Fibroblast of skin of right quadriceps (primary cell): ENCODE results near the gene GAB2.
A peak's percentile ranks its signal among the peaks of the same experiment; 100 is the strongest.

Source experiments
- DNase-seq: peaks from one replicate; pipeline ENCODE4 v3.0.0-alpha.2; 2013

GAB2 gene

GRCh38 chr11:78426845-78427244 is 9.2 kb upstream of the GAB2 start:
- DNase-seq, result no peak

DNA sequence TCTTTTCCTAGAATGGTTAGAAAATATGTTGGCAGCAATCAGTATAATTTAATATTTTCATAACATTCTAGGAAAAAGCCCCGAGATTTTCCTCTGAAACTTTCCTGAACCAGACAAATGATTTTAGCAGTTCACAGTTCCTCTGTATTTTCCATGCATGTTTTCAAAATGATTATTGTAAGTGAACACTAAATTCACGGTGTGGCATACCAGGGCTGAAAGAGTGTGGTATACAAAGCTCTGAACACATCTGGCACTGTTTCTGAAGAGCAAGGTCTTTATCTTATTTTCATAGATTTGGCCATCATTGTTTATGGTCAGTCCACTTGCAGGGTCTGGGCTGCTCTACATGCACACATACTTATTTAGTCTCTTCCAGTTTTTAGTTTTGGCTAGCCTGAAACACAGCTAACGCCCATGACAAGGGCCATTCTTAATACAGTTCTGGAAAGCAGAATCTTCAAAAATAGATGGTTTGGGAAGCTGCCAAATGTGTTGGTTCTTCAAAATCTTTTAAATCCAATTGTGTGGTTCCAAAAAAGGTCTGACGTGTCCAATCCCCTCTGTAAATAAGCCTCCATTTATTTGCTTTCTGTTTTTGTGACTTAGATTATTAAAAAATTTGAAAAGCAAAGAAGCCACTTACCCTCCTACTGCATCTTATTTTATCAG is 7.9 kb upstream of the GAB2 start:
- no peak for DNase-seq

DNA sequence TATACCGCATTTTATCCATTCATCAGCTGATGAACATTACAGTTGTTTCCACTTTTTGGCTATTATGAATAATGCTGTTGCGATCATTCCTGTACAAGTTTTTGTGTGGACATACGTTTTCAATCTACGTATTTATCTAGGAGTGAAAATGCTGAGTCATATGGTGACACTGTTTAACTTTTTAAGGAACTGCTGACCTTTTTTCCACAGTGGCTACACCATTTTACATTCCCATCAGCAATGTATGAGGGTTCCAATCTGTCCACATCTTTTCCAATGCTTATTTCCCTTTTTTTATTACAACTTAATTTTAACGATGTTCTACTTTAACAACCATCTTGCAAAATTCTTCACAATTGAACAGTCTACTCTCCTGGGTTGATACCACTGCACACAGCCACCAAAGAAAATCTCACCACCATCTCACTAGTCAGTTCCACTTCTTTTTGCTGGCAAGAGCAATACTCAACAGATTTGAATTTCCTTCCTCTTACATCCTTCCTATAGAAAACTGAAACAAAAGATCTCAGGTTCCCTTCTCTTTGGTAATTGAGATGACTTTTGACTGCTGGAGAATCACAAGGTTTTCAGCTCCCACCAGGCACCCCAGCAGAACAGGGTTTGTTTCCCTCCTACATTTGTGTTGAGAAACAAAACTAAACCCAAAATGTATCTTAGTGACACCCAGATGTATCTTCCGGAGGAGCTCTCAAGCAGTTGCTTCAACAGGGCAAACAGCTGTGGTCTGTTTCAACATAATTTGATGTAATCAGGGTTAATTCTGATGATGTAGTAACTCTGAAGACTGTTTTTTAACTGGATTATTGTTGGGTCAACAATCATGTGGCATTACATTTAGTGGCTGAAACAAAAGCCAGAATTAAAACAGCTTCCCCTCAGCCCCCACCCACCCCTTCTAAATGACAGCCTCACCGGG is 7.0 kb upstream of the GAB2 start:
- DNase-seq, result peak; percentile 40

DNA sequence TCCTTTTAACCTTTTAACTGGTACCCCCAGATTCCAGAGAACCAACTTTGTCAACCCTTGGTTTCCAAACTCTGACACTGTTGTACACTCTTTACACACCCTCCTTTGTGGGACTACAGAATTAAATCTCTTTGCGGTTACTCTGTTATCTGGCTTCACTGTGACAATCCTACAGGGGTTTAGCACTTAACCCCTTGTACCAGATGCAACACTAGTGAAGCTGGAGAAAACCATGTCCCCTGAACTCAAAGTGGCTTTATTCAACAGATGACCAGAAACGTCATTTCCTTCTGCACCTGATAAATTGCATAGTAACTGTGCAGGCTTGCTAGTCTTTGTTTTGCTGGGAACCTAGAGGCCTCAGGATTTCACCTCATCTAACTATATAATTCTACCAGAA is 5.6 kb upstream of the GAB2 start:
- DNase-seq, result no peak

GRCh38 chr11:78420796-78421209 is 3.2 kb upstream of the GAB2 start:
- DNase-seq, result peak; percentile 89

GRCh38 chr11:78420255-78420764 is 2.7 kb upstream of the GAB2 start:
- peak; percentile 96 for DNase-seq

- DNase-seq, result peak; percentile 97
Observed at GRCh38 chr11:78419327-78419726, 1.7 kb upstream of the GAB2 start.

GRCh38 chr11:78418584-78419211 is 1.1 kb upstream of the GAB2 start:
- DNase-seq, result no peak

DNA sequence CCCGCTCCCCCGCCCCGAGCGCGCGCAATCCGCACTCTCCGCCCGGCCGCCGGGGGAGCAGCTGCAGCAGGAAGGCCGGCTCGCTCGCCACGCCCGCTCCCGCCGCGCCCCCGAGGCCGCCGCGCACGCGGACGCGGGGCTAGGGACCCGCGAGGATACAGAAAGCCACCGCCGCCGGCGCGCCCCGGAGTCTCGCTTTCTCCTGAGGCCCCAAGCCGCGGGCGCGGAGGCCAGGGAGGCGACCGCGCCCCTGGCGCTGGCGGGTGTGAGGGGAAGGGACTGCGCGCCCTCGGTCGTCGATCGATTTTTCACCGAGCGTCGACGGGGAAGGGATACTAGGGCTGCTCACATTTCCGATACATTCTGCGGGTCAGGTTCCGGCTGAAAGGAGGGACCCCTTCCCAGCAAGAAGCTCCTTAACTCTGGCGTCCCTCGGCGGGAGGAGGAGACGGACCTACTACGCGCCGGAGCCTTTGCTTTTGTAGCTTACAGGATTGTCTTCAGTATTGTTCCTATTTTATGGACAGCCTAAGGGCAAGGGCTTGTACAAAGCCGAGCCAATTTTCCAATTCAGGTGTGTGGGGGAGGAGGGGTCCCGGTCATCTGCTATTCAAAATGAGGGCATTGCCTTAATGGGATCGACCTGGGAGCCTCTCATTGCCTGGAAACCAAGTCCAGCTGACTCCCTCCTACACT is 416 bp upstream of the GAB2 start:
- DNase-seq, result peak; percentile 83

DNA sequence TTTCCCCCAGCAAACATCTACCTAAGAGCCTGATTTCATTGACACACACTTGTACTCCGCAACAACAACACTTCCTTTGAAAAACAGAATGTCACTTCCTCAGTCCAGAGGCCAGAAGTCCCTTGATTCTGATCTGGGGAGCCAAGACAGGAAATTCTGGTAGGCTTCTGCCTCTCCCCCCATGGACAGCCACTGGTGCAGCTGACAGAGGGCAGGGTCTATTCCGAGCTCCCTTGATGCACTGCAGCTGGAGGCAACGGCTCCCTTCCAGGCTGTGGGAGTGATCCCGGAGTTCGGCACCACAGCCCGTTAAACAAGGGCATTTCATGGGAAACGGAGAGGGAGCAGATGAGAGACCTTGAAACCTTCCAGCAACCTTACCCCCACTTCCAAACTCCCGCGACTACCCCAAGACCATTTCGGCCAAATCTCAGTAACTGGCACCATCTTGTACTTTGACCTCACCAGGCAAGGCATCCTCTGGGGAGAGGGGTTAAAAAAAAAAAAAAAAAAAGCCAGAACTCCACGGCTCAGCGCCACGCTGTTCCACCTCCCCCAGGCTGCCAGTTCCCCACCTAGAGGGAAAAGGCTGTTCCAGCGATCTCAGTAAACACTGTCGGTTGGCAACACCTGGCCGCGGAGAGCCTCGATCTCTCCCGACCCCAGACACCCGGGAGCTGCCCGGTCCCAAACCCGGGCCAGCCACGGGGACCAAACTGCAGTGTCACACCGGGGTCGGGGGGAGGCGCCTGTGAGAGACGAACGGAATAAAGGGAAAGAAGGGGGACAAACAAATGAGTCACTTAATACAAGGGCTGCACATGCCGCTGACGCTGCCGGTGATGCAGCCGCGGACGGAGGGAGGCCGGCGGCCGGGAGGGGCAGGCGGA is 1.1 kb downstream of the GAB2 start:
- peak; percentile 84 for DNase-seq

DNA sequence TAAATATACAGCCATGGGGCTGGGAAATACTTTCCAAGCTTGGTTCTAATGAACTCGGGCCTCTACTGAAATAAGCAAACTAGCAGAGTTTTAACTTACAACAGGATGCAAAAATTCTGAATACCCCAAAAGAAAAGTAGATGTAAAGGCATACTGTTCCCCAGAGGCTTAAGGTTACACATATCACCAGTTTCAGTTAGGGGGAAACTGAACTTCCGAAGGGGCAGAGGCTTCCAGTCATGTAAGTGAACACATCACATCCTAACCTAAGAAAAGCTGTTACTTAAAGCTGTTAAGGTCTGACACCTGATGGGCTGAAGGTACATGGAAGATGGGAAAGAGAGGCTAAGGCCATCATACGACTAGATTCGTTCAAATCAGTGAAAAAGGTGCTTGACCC is 2.3 kb downstream of the GAB2 start:
- no peak for DNase-seq

- no peak for DNase-seq
Observed at GRCh38 chr11:78414321-78415051, 3.1 kb downstream of the GAB2 start.

- no peak for DNase-seq
Observed at GRCh38 chr11:78408619-78409018, 9.0 kb downstream of the GAB2 start.

DNA sequence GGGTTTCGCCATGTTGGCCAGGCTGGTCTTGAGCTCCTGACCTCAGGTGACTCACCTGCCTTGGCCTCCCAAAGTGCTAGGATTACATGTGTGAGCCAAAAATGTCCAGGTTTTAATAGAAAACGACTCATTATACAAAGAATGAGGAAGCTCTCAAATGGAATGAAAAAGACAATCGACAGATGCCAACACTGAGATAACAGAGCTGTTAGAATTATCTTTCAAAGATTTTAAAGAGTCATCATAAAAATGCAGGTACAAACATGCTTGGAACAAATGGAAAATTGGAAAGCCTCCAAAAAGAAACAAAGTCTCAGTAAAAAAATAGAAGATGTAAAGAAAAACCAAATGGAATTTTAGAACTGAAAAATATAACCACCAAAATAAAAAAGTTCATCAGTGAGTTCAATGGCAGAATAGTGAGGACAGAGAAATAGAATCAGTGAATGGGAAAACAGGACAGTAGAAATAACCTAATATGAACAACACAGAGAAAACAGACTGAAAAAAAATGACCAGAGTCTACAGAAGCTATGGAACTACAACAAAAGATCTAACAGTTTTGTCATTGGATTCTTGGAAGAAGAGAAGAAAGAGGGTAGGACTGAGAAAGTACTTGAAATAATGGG is 10.9 kb downstream of the GAB2 start:
- no peak for DNase-seq

- DNase-seq, result no peak
Observed at GRCh38 chr11:78405805-78406204, 11.8 kb downstream of the GAB2 start.

DNA sequence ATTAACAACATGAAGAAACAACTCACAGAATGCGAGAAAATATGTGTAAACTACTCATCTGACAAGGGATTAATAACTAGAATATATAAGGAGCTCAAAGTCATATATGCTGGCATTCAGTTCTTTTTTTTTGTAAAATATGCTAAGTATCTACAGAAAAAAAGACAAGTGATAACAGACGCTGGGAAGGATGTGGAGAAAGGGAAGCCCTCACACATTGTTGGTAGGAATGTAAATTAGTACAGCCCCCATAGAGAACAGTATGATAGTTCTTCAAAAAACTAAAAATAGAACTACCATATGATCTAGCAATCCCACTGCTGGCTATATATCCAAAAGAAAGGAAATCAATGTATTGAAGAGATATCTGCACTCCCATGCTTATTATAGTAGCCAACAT is 13.8 kb downstream of the GAB2 start:
- peak; percentile 61 for DNase-seq

DNA sequence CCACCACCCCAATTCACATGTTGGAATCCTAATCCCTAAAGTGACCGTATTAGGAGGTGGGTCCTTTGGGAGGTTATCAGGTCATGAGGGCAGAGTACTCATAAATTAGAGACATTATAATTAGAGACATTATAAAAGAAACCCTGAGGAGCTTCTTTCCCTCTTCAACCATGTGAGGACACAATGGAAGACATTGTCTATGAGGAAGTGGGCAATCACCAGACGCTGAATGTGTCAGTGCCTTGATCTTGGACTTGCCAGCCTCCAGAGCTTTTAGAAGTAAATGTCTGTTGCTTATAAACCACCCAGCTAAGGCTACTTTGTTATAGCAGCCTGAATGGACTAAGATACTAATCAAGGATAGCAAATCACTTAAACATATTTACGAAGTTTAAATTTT is 14.8 kb downstream of the GAB2 start:
- no peak for DNase-seq

- DNase-seq, result no peak
Observed at GRCh38 chr11:78400702-78401101, 16.9 kb downstream of the GAB2 start.

DNA sequence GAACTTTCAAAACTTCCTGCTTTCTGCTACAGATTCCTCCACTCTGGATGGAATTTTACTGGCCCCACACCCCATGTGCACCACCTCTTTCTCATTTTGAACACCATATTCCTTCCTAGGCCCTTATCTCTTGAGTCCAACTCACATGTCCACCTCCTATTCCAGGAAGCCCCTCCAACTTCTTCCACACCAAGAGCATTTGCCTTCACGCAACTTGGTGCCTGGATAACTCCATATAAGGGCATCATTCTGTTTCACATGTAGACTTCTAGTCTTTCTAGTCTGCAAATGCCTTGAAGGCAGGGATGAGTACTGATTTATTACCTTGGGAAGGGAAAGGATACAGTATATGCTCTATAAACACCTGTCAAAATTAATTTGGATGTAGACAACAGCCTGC is 17.5 kb downstream of the GAB2 start:
- DNase-seq, result no peak

GRCh38 chr11:78399136-78399535 is 18.5 kb downstream of the GAB2 start:
- no peak for DNase-seq

DNA sequence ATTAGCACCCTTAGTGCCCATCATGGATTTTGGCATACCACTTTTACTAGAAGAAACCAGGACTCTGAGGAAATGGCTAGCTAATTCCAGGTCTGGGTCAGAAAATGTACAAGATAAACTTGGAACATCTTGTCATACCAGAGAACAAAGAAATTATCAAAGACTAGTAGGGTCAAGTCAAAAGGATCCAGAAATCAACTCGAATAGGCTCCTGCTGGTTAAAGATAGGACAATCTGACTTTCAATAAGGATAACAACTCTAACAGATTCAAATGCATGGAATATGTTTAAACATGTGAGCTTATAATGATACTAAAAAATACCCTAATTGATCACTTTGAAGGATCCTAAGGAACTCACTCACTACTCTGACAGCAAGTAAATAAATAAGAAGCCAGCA is 18.9 kb downstream of the GAB2 start:
- no peak for DNase-seq
